ENCODE measurements around the gene CHSY1.

The CHSY1 gene

DNA sequence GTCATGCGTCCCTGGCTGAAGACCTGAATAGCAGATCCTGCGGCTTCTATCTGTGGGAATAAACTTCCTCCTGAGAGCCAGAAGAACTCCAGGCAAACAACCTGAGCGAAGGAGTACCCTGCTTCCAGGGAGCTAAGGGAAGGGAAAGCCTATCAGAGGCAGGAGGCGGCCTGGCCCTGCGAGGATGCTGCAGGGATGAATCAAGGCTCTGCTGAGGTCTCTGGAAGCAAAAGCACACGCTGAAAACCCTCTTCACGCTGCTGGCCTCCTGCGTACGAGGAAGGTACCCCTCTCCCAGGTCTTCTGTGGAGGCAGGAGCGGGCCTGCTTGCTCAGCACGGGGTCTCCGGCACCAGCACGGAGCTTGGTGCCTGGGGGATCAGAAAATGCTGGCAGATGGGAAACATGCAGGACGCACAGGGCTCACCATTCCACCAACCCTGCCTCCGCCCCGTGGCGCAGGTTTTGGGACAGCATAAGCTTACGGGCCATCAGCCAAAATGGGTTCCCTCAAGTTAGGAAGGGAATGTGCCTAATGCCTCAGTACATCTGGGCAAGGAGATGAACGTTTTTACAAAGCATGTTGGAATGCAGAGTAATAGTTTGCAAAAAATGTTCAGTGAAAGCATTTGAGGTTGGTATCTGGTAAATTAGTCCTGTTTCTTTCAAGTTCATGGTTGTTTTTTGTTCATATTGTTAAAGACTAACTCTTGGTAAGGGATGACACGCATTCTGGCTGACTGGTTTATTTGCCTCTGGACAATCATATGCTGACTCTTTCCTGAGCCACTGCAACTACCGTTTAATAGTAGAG lies 72.3 kb downstream of the CHSY1 start:
- DNase-seq (ENCODE audit: low spot score in 2 of 2), result no peak
- Histone ChIP-seq H3K9me3 (no peaks in the 10 kb centered on the region), H3K4me1 (no peaks in the 10 kb centered on the region), H3K36me3 (replicated peaks) (peaks cover 17% of the 10 kb centered on the region), H3K4me3 (no peak overlapping the region), H3K27me3 (ENCODE audit: low read depth) (no peaks in the 10 kb centered on the region)
- in situ Hi-C loops (cut with MboI; ENCODE audit: low sequenced_read_pairs), result no loop called here

DNA sequence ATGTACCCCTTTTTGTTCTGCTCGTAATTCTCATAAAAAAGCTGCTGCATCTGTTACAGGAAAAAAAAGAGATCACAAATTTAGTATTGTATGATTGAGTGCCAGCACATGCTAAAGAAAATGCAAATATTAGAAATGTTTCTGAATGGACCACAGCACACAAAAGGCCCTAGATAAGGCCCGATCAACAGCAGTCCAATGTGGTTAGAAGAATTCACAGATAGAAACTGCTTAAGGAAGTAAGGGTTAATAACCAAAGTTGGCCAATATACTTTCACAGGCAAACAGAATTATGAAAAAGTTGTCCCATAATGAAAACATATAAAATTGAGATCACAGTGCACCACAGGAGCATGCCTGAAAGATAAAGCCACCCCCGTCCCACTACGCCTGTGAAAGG lies 72.9 kb downstream of the CHSY1 start:
- in situ Hi-C loops (cut with MboI; ENCODE audit: low sequenced_read_pairs), result no loop called here
- peaks cover 17% of the 10 kb centered on the region for H3K36me3 ChIP-seq (replicated peaks)
- no peaks in the 10 kb centered on the region for H3K4me1 ChIP-seq
- DNase-seq (ENCODE audit: low spot score in 2 of 2), result no peak
- no peaks in the 10 kb centered on the region for H3K27me3 ChIP-seq (ENCODE audit: low read depth)
- H3K9me3 ChIP-seq, result no peaks in the 10 kb centered on the region
- H3K4me3 ChIP-seq, result no peak overlapping the region

DNA sequence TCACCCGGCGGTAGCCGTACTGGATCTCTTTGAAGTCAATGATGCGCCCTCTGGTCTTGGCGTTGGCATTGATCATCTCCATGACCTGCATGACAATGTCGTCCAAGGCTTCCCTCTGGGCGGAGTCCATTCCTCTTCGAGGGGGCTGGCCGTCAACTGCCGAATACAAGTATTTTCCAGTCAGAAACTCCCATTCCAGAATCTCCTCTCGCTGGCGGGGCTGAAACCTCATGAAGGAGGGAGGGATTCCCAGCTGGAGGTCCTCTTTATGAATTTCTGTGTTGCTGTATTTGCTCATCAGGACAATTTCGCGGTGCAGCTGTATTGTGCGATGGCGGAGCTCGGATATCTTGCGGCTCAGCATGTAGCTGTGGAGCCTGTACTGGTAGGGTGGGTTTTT lies 73.4 kb downstream of the CHSY1 start:
- DNase-seq (ENCODE audit: low spot score in 2 of 2), result no peak
- Histone ChIP-seq H3K9me3 (no peaks in the 10 kb centered on the region), H3K4me1 (no peaks in the 10 kb centered on the region), H3K36me3 (replicated peaks) (peaks cover 17% of the 10 kb centered on the region), H3K27me3 (ENCODE audit: low read depth) (no peaks in the 10 kb centered on the region), H3K4me3 (no peak overlapping the region)
- in situ Hi-C loops (cut with MboI; ENCODE audit: low sequenced_read_pairs), result no loop called here

DNA sequence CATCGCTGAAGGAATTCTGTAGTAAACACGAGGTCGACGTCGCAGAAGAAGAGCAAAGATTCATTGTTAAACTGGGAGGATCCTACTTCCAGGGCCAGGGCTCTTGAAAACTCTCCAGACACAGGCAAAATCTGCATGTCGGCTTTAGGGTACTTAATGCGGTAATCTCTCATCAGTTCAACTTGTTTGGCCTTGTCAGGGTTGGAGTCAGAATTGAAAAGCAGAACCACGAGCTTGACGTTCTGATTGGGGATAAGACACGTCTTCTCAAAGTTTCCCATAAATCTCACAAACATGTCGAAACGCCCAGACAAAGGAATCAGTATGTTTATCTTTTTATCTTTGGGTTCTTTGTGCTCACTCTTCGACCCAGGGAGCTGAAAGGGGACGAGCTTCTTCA lies 74.0 kb downstream of the CHSY1 start:
- H3K9me3 ChIP-seq, result no peaks in the 10 kb centered on the region
- no peaks in the 10 kb centered on the region for H3K27me3 ChIP-seq (ENCODE audit: low read depth)
- H3K4me3 ChIP-seq, result no peak overlapping the region
- H3K36me3 ChIP-seq (replicated peaks), result peaks cover 17% of the 10 kb centered on the region
- in situ Hi-C loops (cut with MboI; ENCODE audit: low sequenced_read_pairs), result no loop called here
- no peaks in the 10 kb centered on the region for H3K4me1 ChIP-seq
- no peak for DNase-seq (ENCODE audit: low spot score in 2 of 2)

DNA sequence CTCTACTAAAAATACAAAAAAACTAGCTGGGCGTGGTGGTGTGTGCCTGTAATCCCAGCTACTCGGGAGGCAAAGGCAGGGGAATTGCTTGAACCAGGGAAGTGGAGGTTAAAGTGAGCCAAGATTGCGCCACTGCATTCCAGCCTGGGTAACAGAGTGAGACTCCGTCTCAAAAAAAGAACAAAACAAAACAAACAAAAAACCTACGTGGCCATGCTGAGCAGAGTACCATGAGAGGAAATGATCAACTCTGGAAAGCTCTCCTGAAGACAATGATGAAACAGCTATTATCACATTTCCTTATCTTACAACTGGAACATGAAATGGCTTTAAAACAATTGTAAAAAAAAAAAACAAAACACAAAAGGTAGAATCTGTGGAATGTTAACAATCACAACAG lies 75.2 kb downstream of the CHSY1 start:
- H3K4me1 ChIP-seq, result no peaks in the 10 kb centered on the region; the same call in 1 of the 2 replicates
- H3K27me3 ChIP-seq (ENCODE audit: low read depth), result no peaks in the 10 kb centered on the region
- peaks cover 17% of the 10 kb centered on the region for H3K36me3 ChIP-seq (replicated peaks)
- H3K9me3 ChIP-seq, result no peaks in the 10 kb centered on the region
- no peak overlapping the region for H3K4me3 ChIP-seq
- in situ Hi-C loops (cut with MboI; ENCODE audit: low sequenced_read_pairs), result no loop called here
- DNase-seq (ENCODE audit: low spot score in 2 of 2), result no peak

DNA sequence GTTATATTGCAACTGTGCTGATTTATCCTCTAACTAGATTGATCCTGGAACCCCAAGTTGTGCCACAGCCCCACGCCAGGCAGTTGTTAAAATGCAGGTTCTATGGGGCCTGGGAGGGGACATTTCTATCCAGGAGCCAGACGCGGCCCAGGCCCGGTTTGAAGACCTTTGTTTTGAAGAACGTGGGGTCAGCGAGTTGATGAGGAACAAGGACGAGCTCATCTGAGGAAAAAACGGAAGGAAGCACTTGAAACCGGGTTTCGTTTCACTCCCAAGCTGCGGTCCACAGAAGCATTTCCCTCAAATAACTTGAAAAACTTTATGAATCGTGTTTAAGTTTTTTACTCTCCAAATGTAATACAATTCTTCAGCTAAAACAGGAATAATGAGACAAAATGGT lies 76.4 kb downstream of the CHSY1 start:
- in situ Hi-C loops (cut with MboI; ENCODE audit: low sequenced_read_pairs), result no loop called here

DNA sequence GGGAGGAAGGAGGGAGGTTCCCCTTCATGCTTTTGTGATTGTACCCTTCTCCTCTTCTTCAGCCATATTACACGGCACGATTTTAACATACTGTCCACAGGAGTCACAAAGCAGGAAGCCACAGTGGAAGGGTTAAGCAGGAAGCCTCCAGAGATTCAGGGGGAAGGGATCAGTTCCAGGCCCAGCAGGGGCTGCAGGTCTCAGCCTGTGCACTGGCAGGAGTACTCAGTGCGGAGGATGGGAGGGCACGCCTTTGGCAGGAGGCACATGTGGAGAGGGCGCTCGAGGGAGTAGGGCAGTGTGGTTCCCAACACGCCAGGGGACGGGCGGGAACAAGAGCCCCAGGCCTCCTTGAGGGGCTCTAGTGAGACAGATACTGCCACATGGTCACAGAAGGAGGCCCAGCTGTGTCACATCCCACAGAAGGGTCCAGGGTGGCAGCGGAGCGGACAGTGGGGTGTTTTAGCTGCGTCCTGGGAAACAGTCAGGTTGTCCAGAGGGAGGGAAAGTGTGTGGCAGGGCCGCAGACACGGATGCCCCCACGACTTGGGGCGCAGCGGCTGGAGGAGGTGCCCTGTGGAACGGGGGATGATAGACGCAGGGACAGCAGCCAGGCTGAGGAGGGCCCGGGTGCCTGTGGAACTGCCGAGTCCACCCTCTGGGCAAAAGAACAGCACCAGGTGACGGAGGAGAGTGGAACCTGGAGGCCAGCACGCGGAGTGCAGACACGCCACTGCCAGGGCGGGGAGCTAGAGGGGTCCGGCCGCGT lies 77.5 kb downstream of the CHSY1 start:
- peaks cover 17% of the 10 kb centered on the region for H3K36me3 ChIP-seq (replicated peaks)
- H3K4me1 ChIP-seq, result no peaks in the 10 kb centered on the region; the same call in 1 of the 2 replicates
- in situ Hi-C loops (cut with MboI; ENCODE audit: low sequenced_read_pairs), result no loop called here
- no peak overlapping the region for H3K4me3 ChIP-seq
- H3K9me3 ChIP-seq, result no peaks in the 10 kb centered on the region
- no peaks in the 10 kb centered on the region for H3K27me3 ChIP-seq (ENCODE audit: low read depth)
- no peak for DNase-seq (ENCODE audit: low spot score in 2 of 2)

More for the DNA sequence above, 76.4 kb downstream of the CHSY1 start:
- Histone ChIP-seq H3K4me3 (no peak overlapping the region), H3K9me3 (no peaks in the 10 kb centered on the region), H3K36me3 (replicated peaks) (peaks cover 17% of the 10 kb centered on the region), H3K27me3 (ENCODE audit: low read depth) (no peaks in the 10 kb centered on the region), H3K4me1 (no peaks in the 10 kb centered on the region; the same call in 1 of the 2 replicates)
- DNase-seq (ENCODE audit: low spot score in 2 of 2), result no peak

DNA sequence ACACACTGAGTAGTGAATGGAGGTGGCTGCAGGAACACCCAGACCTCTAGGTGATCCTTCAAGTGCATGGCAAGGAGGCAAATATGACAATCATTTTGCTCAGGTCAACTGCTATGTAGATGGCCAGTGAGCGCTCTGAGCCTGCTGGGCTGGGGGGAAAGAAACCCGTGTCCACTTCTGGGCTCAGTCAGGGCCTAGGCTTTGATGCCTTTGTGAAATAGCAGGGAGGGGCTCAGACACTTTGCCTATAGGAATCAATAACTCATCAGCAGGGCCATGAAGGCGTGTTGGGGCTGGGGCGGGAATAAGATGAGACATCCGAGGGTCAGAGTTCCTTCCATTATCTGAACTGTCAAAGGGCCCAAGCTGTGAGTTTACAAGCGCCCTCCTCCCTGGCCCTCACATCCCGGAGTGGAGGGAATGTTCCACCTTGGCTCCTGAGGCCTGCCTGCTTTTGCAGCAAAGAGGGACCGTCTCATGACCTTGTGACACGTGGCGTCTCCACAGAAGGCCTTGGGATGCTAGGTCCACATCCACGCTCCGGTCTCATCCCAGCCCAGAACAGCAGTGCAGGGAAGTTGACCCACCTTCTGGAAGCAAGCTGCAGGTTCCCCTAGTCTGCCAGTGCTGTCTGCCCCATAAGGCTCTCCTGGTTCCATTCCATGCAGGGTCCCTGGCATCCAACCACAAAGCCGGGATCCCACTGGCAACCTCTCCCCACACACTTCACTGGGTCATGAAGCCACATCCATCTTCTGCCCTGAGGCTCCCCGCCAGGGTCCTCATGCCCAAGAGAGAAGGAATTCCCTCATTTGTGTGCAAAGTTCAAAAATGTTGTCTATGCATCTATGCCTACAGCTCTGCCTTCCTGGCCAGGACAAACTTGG lies 78.4 kb downstream of the CHSY1 start:
- H3K36me3 ChIP-seq (replicated peaks), result peaks cover 12% of the 10 kb centered on the region
- no peaks in the 10 kb centered on the region for H3K27me3 ChIP-seq (ENCODE audit: low read depth)
- no peak for DNase-seq (ENCODE audit: low spot score in 2 of 2)
- no peaks in the 10 kb centered on the region for H3K9me3 ChIP-seq
- in situ Hi-C loops (cut with MboI; ENCODE audit: low sequenced_read_pairs), result no loop called here
- no peaks in the 10 kb centered on the region; the same call in 1 of the 2 replicates for H3K4me1 ChIP-seq
- H3K4me3 ChIP-seq, result no peak overlapping the region

DNA sequence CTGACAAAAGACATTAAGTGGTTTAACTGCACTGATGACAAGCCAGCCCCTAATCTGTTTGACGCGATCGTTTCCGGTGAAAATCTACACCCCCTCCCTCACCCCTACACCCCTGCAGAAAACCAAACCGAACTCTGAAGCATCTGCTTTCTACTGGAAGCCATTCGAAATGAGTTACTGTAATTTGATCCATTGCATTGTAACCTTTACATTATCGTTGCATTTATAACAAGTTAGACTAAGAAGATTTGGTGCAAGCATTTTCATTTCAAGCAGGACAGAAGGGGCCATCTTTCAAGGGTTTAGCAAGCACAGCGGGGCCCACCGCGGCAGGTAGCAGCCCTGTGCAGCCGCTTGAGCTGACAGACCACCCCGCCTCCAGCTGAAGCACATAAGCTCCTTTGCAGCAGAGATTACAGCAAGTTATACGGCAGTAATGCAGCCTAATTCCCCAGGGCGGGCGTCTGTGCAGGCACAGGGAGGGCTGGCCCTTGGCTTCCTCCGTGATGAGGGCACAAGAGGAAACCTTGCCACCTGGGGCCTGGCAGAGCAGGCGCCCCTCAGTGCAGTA lies 79.3 kb downstream of the CHSY1 start:
- H3K4me1 ChIP-seq, result no peaks in the 10 kb centered on the region; the same call in 1 of the 2 replicates
- no peak overlapping the region for H3K4me3 ChIP-seq
- H3K36me3 ChIP-seq (replicated peaks), result 0 out of 2 replicates have a peak, but pooled peaks cover 5% of the 10 kb centered on the region
- in situ Hi-C loops (cut with MboI; ENCODE audit: low sequenced_read_pairs), result no loop called here
- DNase-seq (ENCODE audit: low spot score in 2 of 2), result no peak
- no peaks in the 10 kb centered on the region for H3K9me3 ChIP-seq
- no peaks in the 10 kb centered on the region for H3K27me3 ChIP-seq (ENCODE audit: low read depth)

DNA sequence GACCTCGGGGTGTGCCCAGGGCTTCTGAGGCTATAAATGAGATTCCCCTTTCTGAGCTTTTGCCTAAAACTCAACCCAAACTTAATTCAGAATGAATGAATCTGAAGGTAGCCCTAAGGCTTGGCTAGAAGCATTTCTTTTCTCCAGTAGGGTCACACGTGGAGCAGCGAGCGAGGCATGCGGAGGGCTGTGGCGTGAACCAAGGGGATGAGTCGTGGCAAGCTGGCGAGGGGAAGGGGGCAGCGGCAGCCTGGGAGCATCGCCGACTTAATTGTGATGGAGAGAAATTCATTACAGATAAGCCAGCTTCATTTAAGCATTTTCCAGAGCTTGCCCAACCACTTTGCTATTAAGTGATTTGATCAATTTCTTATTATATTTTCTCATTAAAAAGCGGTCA lies 79.9 kb downstream of the CHSY1 start:
- no peaks in the 10 kb centered on the region for H3K9me3 ChIP-seq
- no peaks in the 10 kb centered on the region for H3K27me3 ChIP-seq (ENCODE audit: low read depth)
- H3K4me1 ChIP-seq, result no peaks in the 10 kb centered on the region; the same call in 1 of the 2 replicates
- DNase-seq (ENCODE audit: low spot score in 2 of 2), result no peak
- in situ Hi-C loops (cut with MboI; ENCODE audit: low sequenced_read_pairs), result no loop called here
- H3K4me3 ChIP-seq, result no peak overlapping the region
- 0 out of 2 replicates have a peak, but pooled peaks cover 4% of the 10 kb centered on the region for H3K36me3 ChIP-seq (replicated peaks)

DNA sequence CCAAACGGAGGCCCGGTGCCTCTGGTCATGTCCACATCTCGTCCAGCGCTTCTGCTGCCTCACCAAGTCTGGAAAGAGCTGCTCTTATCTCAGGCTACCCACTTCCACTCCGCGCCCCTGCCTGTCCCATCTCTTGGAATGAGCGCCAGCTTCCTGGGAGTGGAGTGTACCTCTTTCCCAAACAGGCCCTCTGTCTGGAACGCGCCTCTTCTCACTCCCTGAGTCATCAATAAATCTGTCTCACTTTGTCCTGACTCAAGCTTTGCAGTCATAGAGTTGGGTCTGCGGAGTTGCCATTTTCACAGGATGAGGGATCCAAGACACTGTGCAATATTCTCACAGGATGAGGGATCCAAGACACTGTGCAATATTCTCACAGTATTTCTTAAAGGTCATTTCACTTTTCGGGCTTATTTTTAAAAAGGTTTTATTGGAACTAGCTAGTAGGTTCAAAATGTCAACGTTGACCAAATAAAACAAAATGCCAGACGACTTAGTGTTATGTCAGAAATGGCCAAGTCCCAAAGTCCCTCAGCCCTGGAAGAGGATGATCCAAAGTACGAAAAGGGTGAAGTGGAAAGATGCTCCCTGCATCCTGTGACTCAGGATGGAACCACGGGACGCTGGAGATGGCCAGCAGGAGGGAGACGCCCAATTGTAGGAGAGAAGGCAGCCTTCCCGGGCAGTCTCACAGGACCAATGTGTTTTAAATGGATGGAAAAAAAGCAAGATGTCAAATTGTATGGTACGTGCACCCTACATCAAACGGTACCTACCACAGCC lies 81.1 kb downstream of the CHSY1 start:
- H3K9me3 ChIP-seq, result peaks cover 5% of the 10 kb centered on the region; the same call in 1 of the 2 replicates
- no peaks in the 10 kb centered on the region; the same call in 1 of the 2 replicates for H3K4me1 ChIP-seq
- H3K27me3 ChIP-seq (ENCODE audit: low read depth), result no peaks in the 10 kb centered on the region
- no peak for DNase-seq (ENCODE audit: low spot score in 2 of 2)
- 0 out of 2 replicates have a peak, but pooled peaks cover 4% of the 10 kb centered on the region for H3K36me3 ChIP-seq (replicated peaks)
- in situ Hi-C loops (cut with MboI; ENCODE audit: low sequenced_read_pairs), result no loop called here
- H3K4me3 ChIP-seq, result no peak overlapping the region

DNA sequence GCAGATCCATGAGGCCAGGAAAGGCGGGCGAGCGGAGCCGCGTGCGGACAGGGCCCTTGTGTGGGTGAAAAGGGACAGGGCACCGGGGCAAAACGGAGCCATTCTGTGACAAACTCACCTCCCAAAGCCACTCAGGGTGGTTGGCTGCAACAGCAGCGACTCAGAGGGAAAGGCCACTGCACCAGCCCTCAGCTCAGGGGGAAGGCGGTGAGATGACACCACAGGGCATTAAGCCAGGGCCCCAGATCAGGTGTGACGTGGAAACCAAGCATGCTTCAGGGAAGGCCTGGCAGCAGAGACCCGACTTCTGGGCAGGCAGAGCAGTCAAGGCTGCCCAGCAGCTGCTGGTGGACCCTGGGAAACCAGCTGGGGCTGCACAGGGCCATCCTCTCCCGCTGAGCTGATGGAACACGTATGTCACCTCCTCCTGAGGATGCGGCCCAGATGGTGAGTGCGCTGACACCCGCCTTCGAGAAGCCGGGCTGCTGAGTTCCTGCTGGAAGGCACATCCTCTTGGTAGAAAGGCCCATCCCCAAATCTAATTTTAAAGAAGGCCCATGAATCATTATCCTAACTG lies 82.3 kb downstream of the CHSY1 start:
- no peak for DNase-seq (ENCODE audit: low spot score in 2 of 2)
- H3K36me3 ChIP-seq (replicated peaks), result no peaks in the 10 kb centered on the region
- H3K4me3 ChIP-seq, result no peak overlapping the region
- H3K27me3 ChIP-seq (ENCODE audit: low read depth), result no peaks in the 10 kb centered on the region
- in situ Hi-C loops (cut with MboI; ENCODE audit: low sequenced_read_pairs), result no loop called here
- H3K4me1 ChIP-seq, result no peaks in the 10 kb centered on the region; the same call in 1 of the 2 replicates
- peaks cover 8% of the 10 kb centered on the region; the same call in 1 of the 2 replicates for H3K9me3 ChIP-seq

Measured in HAP-1 (cell line).